Kidney tubule cell (primary cell): ENCODE data around the gene COMMD3.

ENCODE experiments used
- DNase-seq: peaks from one replicate; pipeline ENCODE4 v3.0.0-alpha.2; 2018; ENCODE audit warnings: low spot score

The COMMD3 gene

GRCh38 chr10:22319980-22320558 lies 3.9 kb downstream of the COMMD3 start:
- peak; percentile 26 for DNase-seq

GRCh38 chr10:22320591-22321155 lies 4.5 kb downstream of the COMMD3 start, which contains the start of gene BMI1:
TSS of gene BMI1 (plus strand) at chr10:22321099. CDS start at chr10:22326450, 5,351 bp downstream.
- peak; percentile 78 for DNase-seq

- DNase-seq = peak; percentile 77
Observed at GRCh38 chr10:22321156-22321923, 5.2 kb downstream of the COMMD3 start.

- peak; percentile 32 for DNase-seq
Observed at GRCh38 chr10:22321924-22322640, 5.9 kb downstream of the COMMD3 start.

GRCh38 chr10:22322641-22323160 lies 6.5 kb downstream of the COMMD3 start:
- no peak for DNase-seq

GRCh38 chr10:22323538-22324305 lies 7.5 kb downstream of the COMMD3 start:
- no peak for DNase-seq

GRCh38 chr10:22324413-22324812 lies 8.2 kb downstream of the COMMD3 start:
- no peak for DNase-seq

- DNase-seq = no peak
Observed at GRCh38 chr10:22324893-22325271, 8.7 kb downstream of the COMMD3 start.

GRCh38 chr10:22325272-22326144 lies 9.3 kb downstream of the COMMD3 start:
- peak; percentile 73 for DNase-seq

- no peak for DNase-seq
Observed at GRCh38 chr10:22326145-22326702, 10.0 kb downstream of the COMMD3 start.

- DNase-seq = no peak
Observed at GRCh38 chr10:22329150-22329549, 13.0 kb downstream of the COMMD3 start.

GRCh38 chr10:22332116-22332692 lies 16.0 kb downstream of the COMMD3 start:
- no peak for DNase-seq

GRCh38 chr10:22333167-22333974 lies 17.2 kb downstream of the COMMD3 start:
- no peak for DNase-seq

GRCh38 chr10:22333975-22334282 lies 17.7 kb downstream of the COMMD3 start:
- DNase-seq = no peak

GRCh38 chr10:22334414-22335172 lies 18.4 kb downstream of the COMMD3 start:
- DNase-seq = no peak

- peak; percentile 37 for DNase-seq
Observed at GRCh38 chr10:22335173-22335933, 19.2 kb downstream of the COMMD3 start.

- DNase-seq = no peak
Observed at GRCh38 chr10:22338185-22338900, 22.2 kb downstream of the COMMD3 start.
